SKM-1 (cell line): ENCODE measurements around the gene SACS.
"Not testable (repeated sequence)": the region's sequence is repeated elsewhere in the genome, so short reads cannot be mapped to it uniquely, and the experiment has no call there.

Source experiments
- DNase-seq: peaks from one replicate; lab custom pipeline; 2025; ENCODE audit not compliant: unreplicated experiment; lab: John Stamatoyannopoulos, UW

Gene SACS

GRCh38 chr13:23455401-23456185 is 22.1 kb upstream of the SACS start:
- no peak for DNase-seq

GRCh38 chr13:23453132-23453531 is 19.6 kb upstream of the SACS start:
- DNase-seq, result no peak

- no peak for DNase-seq
Observed at GRCh38 chr13:23450340-23451046, 17.0 kb upstream of the SACS start.

GRCh38 chr13:23449398-23450162 is 16.1 kb upstream of the SACS start:
- no peak for DNase-seq

- no peak for DNase-seq
Observed at GRCh38 chr13:23447927-23448326, 14.4 kb upstream of the SACS start.

- DNase-seq, result no peak
Observed at GRCh38 chr13:23445794-23446193, 12.3 kb upstream of the SACS start.

GRCh38 chr13:23443878-23444277 is 10.4 kb upstream of the SACS start:
- no peak for DNase-seq

GRCh38 chr13:23443110-23443509 is 9.6 kb upstream of the SACS start:
- DNase-seq, result no peak

- DNase-seq, result no peak
Observed at GRCh38 chr13:23440821-23441618, 7.5 kb upstream of the SACS start.

GRCh38 chr13:23440324-23440723 is 6.8 kb upstream of the SACS start:
- DNase-seq, result not testable (repeated sequence)

- DNase-seq, result no peak
Observed at GRCh38 chr13:23437916-23438315, 4.4 kb upstream of the SACS start.

- DNase-seq, result no peak
Observed at GRCh38 chr13:23436680-23437079, 3.2 kb upstream of the SACS start.

- no peak for DNase-seq
Observed at GRCh38 chr13:23434491-23434890, 989 bp upstream of the SACS start.

GRCh38 chr13:23432626-23433025 is 876 bp downstream of the SACS start:
- DNase-seq, result no peak

- no peak for DNase-seq
Observed at GRCh38 chr13:23430664-23431063, 2.8 kb downstream of the SACS start.

GRCh38 chr13:23427881-23428528 is 5.5 kb downstream of the SACS start:
- DNase-seq, result no peak

- no peak for DNase-seq
Observed at GRCh38 chr13:23427342-23427843, 6.1 kb downstream of the SACS start.

GRCh38 chr13:23421596-23421995 is 11.9 kb downstream of the SACS start:
- no peak for DNase-seq

GRCh38 chr13:23418776-23419683 is 14.5 kb downstream of the SACS start:
- DNase-seq, result no peak
